Adrenal gland (tissue), 12 donors: ENCODE measurements around the gene YTHDF1. TPM values are rescaled to one million over a fixed set of nuclear protein-coding genes. Genes with fewer than 3 reads are reported as not detected.

Experiments
- DNase-seq, 7 donors: peaks; one replicate each; pipeline ENCODE4 v3.0.0-alpha.2; 2019 to 2020
- H3K27ac ChIP-seq, 5 donors: fragments of 200-600 bp; sonication (generic) in 4 of 5; 1 replicate in 3 of 5; 2 replicates in 2 of 5; pipeline versions ENCODE4 v1.5.1 to v1.8.0; 2016 to 2020; ENCODE audit warnings: mild to moderate bottlenecking in 1 of 5
- H3K27me3 ChIP-seq: fragments of 200-600 bp; 2 replicates; pipeline ENCODE4 v1.8.0; 2021
- H3K36me3 ChIP-seq, 2 donors: fragments of 200-600 bp; replicated peaks in 1 of 2; 1 replicate in 1 of 2; 2 replicates in 1 of 2; pipeline versions ENCODE4 v1.5.1 to v1.8.0; 2018 to 2022
- H3K4me1 ChIP-seq, 2 donors: fragments of 200-600 bp; replicated peaks in 1 of 2; 1 replicate in 1 of 2; 2 replicates in 1 of 2; pipeline versions ENCODE4 v1.5.1 to v1.8.0; 2018 to 2021
- H3K4me3 ChIP-seq, 4 donors: fragments of 200-600 bp; sonication (generic) in 3 of 4; one replicate each; pipeline ENCODE4 v1.5.1; 2016 to 2018
- H3K9me3 ChIP-seq, 3 donors: fragments of 200-600 bp; sonication (generic) in 1 of 3; replicated peaks in 1 of 3; 1 replicate in 2 of 3; 2 replicates in 1 of 3; pipeline versions ENCODE4 v1.5.1 to v1.8.0; 2016 to 2021
- POLR2A ChIP-seq, 2 donors: fragments of 450-650 bp; IDR thresholded peaks; one replicate each; pipeline ENCODE4 v1.6.1; 2017; ENCODE audit warnings: antibody characterized with exemption in 2 of 2, mild to moderate bottlenecking in 2 of 2, moderate library complexity in 1 of 2
- WGBS, 4 donors: extraction: QIAGEN DNeasy Blood & Tissue Kit in 2 of 4; methylation state at CpG; one replicate each; pipeline versions ENCODE4 v1.1.5 to v1.1.7; 2013 to 2017; 5-methylcytosine and 5-hydroxymethylcytosine counted together
- intact Hi-C, 2 donors: fragments of 100-400 bp; cut with DNase I; formaldehyde crosslinking; loops; one replicate each; pipeline versions ENCODE4 v1.14.1 to v1.15.0; 2022 to 2023
- microRNA counts, 2 donors: library from miRNA; unstranded; fragments of <30 nt; microRNA quantifications; one replicate each; lab custom pipeline; 2016
- microRNA-seq, 3 donors: library from miRNA; unstranded; fragments of <30 nt; microRNA quantifications; one replicate each; pipeline ENCODE4, GENCODE V29; 2017 to 2020
- polyA plus RNA-seq, 3 donors: library from polyadenylated mRNA; stranded (reverse); fragments of 200-250 nt in 2 of 3; fragments of 350-450 nt in 1 of 3; fragmentation: Illumina TruSeq in 1 of 3; extraction: RNeasy Lipid Tissue Mini Kit (QIAGEN cat#74804) in 1 of 3; gene quantifications; one replicate each; pipeline ENCODE4 v1.2.3, GENCODE V29; 2013 to 2014
- small RNA-seq, 2 donors: library from RNA; depleted of rRNA; stranded (forward); fragments of <200 nt; gene quantifications; one replicate each; pipeline ENCODE3, GENCODE V24; 2016
- total RNA-seq, 9 donors: library from RNA; depleted of rRNA in 4 of 9; stranded (reverse); fragments of >200 nt in 4 of 9; fragments of 120-200 nt in 1 of 9; fragmentation: NEBNext Ultra II Directional in 1 of 9; extraction: Animal tissue kit (Norgen Biotek cat#: 25700) in 1 of 9; gene quantifications; one replicate each; pipeline versions ENCODE4 v1.1.0 to v1.2.4, GENCODE V29; 2013 to 2023
- TF ChIP-seq, protein P1 (sequence below), 6 experiments: fragments of 450-650 bp in 4 of 6; fragments of 200-600 bp in 2 of 6; sonication (generic) in 1 of 6; IDR thresholded peaks; 1 replicate in 5 of 6; 2 replicates in 1 of 6; pipeline versions ENCODE4 v1.5.1 to v1.8.0; 2016 to 2021; ENCODE audit warnings: antibody characterized with exemption in 6 of 6, mild to moderate bottlenecking in 2 of 6, moderate library complexity in 1 of 6
- donor health status: healthy with polysubstance abuse.
- donor health status: Bipolar disorder and iron deficiency.
- donor health status: DM: yes; HTN: yes; CAD: no.
- donor health status: DM: no; HTN: no; CAD: no.
- donor health status: DM: no; HTN: no; CAD: no.
- donor health status: DM: yes; HTN: yes; CAD: no.

YTHDF1 gene
- total and polyA plus RNA-seq, 12 donors, result 18.1 to 41.9 (median 32.5) TPM

DNA sequence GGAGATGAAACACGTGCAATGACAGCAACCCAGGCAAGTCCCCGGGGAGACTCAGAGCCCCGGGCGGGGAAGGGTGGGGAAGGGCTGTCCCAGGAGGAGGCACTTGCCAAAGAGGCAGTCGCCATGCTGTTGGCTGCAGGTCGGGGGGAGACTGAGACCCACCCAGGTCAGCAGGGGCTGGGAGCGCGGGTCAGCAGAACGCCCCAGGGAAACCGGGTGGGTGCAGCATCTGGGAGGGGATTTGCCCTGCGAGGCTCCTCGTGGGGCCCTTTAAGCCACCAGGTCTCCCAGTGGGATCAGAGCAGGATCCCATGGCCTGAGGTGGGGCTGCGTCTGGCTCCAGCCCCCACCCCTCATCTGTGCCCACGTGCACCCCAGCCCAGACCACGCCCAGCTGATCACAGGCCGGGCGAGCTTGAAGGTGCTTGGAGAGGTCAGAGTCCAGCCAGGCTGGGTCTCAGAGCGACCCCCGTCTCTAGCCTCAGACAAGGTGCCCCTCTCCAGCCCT, 65.5 kb downstream of the YTHDF1 start:
- intact Hi-C loops, result no loop called here
- Histone ChIP-seq H3K36me3 (no peaks in the 10 kb centered on the region), H3K4me1 (no peaks in the 10 kb centered on the region), H3K4me3 (no peak overlapping the region), H3K27ac (no peak overlapping the region), H3K9me3 (peaks cover 0 to 10% (median 0%) of the 10 kb centered on the region in 3 donors), H3K27me3 (peaks cover 28% of the 10 kb centered on the region)
- no peak for DNase-seq
- TF ChIP-seq, protein P1, sequence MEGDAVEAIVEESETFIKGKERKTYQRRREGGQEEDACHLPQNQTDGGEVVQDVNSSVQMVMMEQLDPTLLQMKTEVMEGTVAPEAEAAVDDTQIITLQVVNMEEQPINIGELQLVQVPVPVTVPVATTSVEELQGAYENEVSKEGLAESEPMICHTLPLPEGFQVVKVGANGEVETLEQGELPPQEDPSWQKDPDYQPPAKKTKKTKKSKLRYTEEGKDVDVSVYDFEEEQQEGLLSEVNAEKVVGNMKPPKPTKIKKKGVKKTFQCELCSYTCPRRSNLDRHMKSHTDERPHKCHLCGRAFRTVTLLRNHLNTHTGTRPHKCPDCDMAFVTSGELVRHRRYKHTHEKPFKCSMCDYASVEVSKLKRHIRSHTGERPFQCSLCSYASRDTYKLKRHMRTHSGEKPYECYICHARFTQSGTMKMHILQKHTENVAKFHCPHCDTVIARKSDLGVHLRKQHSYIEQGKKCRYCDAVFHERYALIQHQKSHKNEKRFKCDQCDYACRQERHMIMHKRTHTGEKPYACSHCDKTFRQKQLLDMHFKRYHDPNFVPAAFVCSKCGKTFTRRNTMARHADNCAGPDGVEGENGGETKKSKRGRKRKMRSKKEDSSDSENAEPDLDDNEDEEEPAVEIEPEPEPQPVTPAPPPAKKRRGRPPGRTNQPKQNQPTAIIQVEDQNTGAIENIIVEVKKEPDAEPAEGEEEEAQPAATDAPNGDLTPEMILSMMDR (IDR thresholded peaks at IDR 0.05), result no peak
- no peak for TF ChIP-seq POLR2A (IDR thresholded peaks at IDR 0.05)
- WGBS, 4 donors, result 61 to 81% (median 72%) methylated on average over 3 to 19 of the region's 19 CpGs

DNA sequence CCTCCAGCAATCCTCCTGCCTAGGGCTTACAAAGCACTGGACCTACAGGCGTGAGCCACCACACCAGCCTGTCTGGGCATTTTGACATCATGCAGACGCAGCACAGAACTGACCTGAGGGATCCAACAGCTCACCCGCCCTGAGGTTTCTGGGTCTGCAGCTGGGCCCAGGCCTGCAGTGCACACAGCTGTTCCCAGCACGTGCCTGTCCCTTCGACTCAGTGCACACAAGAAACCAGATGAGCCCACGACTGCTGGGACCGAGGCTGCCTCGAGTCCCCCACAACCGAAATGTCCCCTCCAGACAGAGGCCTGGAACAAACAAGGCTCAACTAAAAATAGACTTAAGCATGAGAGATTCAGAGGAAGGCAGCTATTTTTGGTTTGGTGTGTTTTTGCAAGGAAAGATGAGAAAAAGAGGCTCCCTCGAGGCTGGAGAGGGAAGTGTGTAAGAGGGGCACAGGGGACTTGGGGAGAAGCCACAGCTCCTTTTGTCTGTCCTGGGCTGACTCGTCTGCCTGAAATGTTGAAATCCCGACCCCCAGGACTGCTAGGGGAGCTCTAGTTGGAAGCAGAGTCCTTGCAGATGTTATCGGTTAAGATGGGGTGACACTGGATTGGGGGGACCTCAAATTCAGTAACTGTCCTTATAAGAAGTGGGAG, 66.3 kb downstream of the YTHDF1 start:
- 52 to 66% (median 53%) methylated on average over 9 to 13 of the region's 13 CpGs for WGBS, 4 donors
- no peak overlapping the region for H3K4me3 ChIP-seq
- no peak overlapping the region for H3K27ac ChIP-seq
- no peak for DNase-seq
- intact Hi-C loops, result no loop called here
- no peaks in the 10 kb centered on the region for H3K36me3 ChIP-seq
- H3K9me3 ChIP-seq, result peaks cover 0 to 10% (median 0%) of the 10 kb centered on the region in 3 donors
- TF ChIP-seq, protein P1 (IDR thresholded peaks at IDR 0.05), result no peak
- no peak for TF ChIP-seq POLR2A (IDR thresholded peaks at IDR 0.05)
- H3K4me1 ChIP-seq, result no peaks in the 10 kb centered on the region
- peaks cover 28% of the 10 kb centered on the region for H3K27me3 ChIP-seq

DNA sequence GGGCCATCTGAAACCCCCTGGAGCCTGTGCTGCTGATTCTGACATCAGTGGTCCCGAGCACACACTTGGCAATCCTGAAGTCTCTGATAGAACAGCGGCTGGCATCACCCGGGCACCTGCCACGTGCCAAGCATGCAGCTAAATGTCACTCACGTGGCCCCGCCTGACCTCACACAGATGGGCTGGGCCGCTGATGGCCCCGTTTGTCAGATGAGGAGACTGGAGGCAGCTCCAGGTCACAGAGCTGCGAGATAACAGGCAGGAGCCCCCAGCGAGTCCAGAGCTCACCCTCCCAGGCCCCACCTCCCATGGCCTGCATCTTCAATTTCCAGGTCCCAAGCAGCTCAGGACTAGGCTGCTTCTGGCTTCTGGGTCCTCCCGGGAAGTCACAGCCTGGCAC, 67.2 kb downstream of the YTHDF1 start:
- Histone ChIP-seq H3K36me3 (no peaks in the 10 kb centered on the region), H3K9me3 (peaks cover 0 to 10% (median 0%) of the 10 kb centered on the region in 3 donors), H3K4me1 (no peaks in the 10 kb centered on the region), H3K4me3 (no peak overlapping the region), H3K27ac (no peak overlapping the region), H3K27me3 (peaks cover 28% of the 10 kb centered on the region)
- TF ChIP-seq, protein P1 (IDR thresholded peaks at IDR 0.05), result no peak
- no peak for TF ChIP-seq POLR2A (IDR thresholded peaks at IDR 0.05)
- DNase-seq, result no peak
- WGBS, 4 donors, result 79 to 90% (median 84%) methylated on average over 5 to 11 of the region's 11 CpGs
- intact Hi-C loops, result no loop called here

DNA sequence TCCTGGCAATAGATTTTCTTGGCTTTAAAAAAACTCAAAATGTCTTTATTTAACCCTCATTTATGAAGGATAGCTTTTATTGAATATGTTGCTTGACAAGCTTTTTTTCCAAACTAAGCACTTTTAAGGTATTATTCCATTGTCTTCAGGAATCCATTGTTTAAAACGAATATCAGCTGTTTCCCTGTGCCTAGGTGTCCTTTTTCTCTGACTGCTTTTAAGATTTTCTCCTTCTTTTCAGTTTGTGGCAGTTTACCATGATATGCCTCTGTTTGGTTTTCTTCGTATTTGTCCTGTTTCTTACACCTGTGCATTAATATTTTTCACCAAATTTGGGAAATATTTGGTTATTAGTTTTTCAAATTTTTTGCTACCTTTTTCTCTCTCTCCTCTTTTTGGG, 68.4 kb downstream of the YTHDF1 start:
- intact Hi-C loops, result no loop called here
- H3K27ac ChIP-seq, result no peak overlapping the region
- H3K9me3 ChIP-seq, result peaks cover 0 to 10% (median 0%) of the 10 kb centered on the region in 3 donors
- TF ChIP-seq POLR2A (IDR thresholded peaks at IDR 0.05), result no peak
- TF ChIP-seq, protein P1 (IDR thresholded peaks at IDR 0.05), result no peak
- no peak overlapping the region for H3K4me3 ChIP-seq
- H3K4me1 ChIP-seq, result no peaks in the 10 kb centered on the region
- 58 to 75% (median 66%) methylated on average over 2 of the region's 2 CpGs for WGBS, 4 donors
- no peak for DNase-seq
- peaks cover 18% of the 10 kb centered on the region for H3K27me3 ChIP-seq
- no peaks in the 10 kb centered on the region for H3K36me3 ChIP-seq

MicroRNA genes within 50 kb of the gene (microRNA counts, 767-probe panel; counts per million panel counts)
- microRNA hsa-miR-124-3p (lab: Ali Mortazavi, UCI) (0 counts per million in 2 donors), microRNA hsa-miR-3196 (lab: Ali Mortazavi, UCI) (0 counts per million in 2 donors)

Small RNA genes lying within 50 kb of the gene (microRNA-seq; reads per million reads assigned to microRNA genes)
- gene MIR124-3 (0 reads per million in 3 donors), gene MIR3196 (0 reads per million in 3 donors)

Small RNA genes lying within 50 kb of the gene (small RNA-seq; reads per million reads assigned to genes)
- gene MIR124-3, result 0 reads per million in 2 donors
- 0 reads per million in 2 donors for gene MIR3196

Other genes starting within 250 kb of the YTHDF1 start
- gene BHLHE23, start 209.2 kb downstream of the YTHDF1 start, total RNA-seq, result not detected
- gene BHLHE23, start 209.2 kb downstream of the YTHDF1 start, polyA plus RNA-seq, result not detected
- gene BIRC7, start 19.8 kb upstream of the YTHDF1 start, total RNA-seq, result 100 to 1,000 TPM in 1 of 9 donors, 1 to 10 TPM in 3, under 1 TPM in 1, not detected in 4; 0.28 to 117 (median 1.1) TPM
- 1 to 10 TPM in 1 of 3 donors, under 1 TPM in 1, not detected in 1; 0.81 to 1.2 TPM for gene BIRC7, start 19.8 kb upstream of the YTHDF1 start, polyA plus RNA-seq
- 1 to 10 TPM in 1 of 9 donors, under 1 TPM in 2, not detected in 6; 0.15 to 2.8 (median 0.28) TPM for gene NKAIN4, start 38.3 kb upstream of the YTHDF1 start, total RNA-seq
- under 1 TPM; 0.31 to 0.64 (median 0.40) TPM for gene NKAIN4, start 38.3 kb upstream of the YTHDF1 start, polyA plus RNA-seq
- gene ARFGAP1, start 56.7 kb upstream of the YTHDF1 start, total RNA-seq, result 10 to 100 TPM; 13.0 to 94.8 (median 61.3) TPM
- 100 to 1,000 TPM in 2 of 3 donors, 10 to 100 TPM in 1; 17.0 to 286 (median 123) TPM for gene ARFGAP1, start 56.7 kb upstream of the YTHDF1 start, polyA plus RNA-seq
- under 1 TPM in 4 of 9 donors, not detected in 5; 0.09 to 0.39 (median 0.14) TPM for gene COL20A1, start 77.1 kb upstream of the YTHDF1 start, total RNA-seq
- under 1 TPM in 2 of 3 donors, not detected in 1; 0.34 to 0.97 TPM for gene COL20A1, start 77.1 kb upstream of the YTHDF1 start, polyA plus RNA-seq
- under 1 TPM in 4 of 9 donors, not detected in 5; 0.06 to 0.57 (median 0.28) TPM for gene CHRNA4, start 145.2 kb upstream of the YTHDF1 start, total RNA-seq
- under 1 TPM; 0.20 to 0.32 (median 0.26) TPM for gene CHRNA4, start 145.2 kb upstream of the YTHDF1 start, polyA plus RNA-seq